Stimulated activated CD4-positive, alpha-beta T cell treated with anti-CD3 and anti-CD28 coated beads, Interleukin-4, amount 100 ng/mL, for 24 hours (primary cell): ENCODE measurements around the gene KCNC3.

Experiments
- DNase-seq: peaks from one replicate; pipeline ENCODE4 v3.0.0-alpha.2; 2020

Gene KCNC3

GRCh38 chr19:50272263-50272897 lies 56.8 kb downstream of the KCNC3 start:
- DNase-seq, result no peak

GRCh38 chr19:50269653-50270052 lies 59.5 kb downstream of the KCNC3 start:
- no peak for DNase-seq

DNA sequence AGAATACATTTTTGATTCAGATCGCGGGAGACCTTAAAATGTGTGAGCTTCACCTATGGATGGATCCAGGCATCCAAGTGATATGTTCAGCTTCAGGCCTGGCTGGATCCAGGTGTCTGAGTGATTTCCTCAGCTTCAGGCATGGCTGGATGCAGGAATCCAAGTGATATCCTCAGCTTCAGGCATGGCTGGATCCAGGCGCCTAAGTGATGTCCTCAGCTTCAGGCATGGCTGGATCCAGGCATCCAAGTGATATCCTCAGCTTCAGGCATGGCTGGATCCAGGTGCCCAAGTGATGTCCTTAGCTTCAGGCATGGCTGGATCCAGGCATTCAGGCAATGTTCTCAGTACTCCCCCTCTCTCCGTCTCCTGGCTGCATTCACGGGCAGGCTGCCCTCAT lies 60.7 kb downstream of the KCNC3 start:
- no peak for DNase-seq

DNA sequence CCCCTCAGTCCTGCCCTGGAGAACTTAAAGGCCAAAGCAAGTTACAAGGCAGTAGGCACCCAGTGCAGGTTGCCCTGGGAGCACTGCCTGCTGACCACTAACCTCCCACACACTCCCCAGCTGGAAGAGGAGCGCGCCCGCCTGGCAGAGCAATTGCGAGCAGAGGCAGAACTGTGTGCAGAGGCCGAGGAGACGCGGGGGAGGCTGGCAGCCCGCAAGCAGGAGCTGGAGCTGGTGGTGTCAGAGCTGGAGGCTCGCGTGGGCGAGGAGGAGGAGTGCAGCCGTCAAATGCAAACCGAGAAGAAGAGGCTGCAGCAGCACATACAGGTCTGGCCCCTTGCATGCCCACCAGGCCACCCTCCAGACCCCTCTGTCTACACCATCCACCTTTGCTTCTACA lies 61.1 kb downstream of the KCNC3 start:
- DNase-seq, result no peak

- peak; percentile 8 for DNase-seq
Measured at GRCh38 chr19:50266896-50267295, 62.3 kb downstream of the KCNC3 start.

DNA sequence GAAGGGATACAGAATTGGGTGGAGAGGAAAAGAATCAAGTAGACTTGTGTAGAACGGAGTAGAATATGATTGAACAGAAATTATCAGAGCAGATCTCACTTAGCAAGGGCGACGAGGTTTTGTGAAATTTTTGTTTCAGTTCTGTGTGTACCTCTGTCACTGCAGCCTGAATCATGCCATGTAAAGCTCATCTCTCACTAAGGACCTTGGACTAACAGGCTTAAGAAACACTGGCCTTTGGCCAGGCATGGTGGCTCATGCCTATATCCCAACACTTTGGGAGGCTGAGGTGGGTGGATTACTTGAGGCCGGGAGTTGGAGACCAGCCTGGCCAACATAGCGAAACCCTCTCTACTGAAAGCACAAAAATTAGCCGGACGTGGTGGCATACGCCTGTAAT lies 63.1 kb downstream of the KCNC3 start:
- no peak for DNase-seq

- DNase-seq, result no peak
Measured at GRCh38 chr19:50264483-50265186, 64.5 kb downstream of the KCNC3 start.

DNA sequence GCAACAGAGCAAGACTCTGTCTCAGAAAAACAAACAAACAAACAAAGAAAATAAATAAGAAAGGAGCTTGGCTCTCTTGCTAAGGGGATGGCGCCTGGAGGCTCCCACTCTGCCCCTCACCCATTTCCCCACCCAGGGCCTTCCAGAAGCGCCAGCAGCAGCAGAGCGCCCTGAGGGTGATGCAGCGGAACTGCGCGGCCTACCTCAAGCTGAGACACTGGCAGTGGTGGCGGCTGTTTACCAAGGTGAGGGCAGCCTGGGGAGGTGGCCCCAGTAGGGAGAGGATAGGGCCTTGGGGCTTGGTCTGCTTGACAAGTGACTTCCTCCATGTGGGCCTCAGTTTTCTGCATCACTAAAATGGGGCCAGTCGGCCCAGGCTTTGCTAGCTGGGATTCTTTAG lies 66.0 kb downstream of the KCNC3 start:
- DNase-seq, result no peak
